ENCODE results near the gene RNF222. TPM values are rescaled to one million over a fixed set of nuclear protein-coding genes. Genes with fewer than 3 reads are reported as not detected.

The RNF222 gene
- total and polyA plus RNA-seq, 2 experiments from 2014 or later, result 0.37 TPM; not detected in 1

DNA sequence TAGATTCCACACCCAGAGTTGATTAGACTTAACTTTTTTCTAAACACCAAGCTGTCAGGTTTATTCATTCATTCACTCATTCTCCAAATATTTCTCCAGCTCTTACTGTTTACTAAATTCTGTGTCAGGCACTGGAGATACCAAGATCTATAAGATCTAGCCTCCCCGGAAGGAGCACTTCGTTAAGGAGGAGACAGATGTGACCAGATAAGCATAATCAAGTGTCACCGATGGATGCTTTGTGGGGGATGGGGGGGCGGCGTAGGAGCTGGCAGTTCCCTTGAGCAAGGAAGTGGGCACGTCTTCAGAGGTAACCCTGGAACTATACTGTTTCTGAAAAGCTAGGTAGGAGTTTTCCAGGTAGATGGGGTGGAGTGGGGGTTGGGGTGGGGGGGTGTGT lies 10.8 kb downstream of the RNF222 start:
- no peak for DNase-seq (ENCODE audit: low read depth in 1 of 2, low spot score in 1 of 2)
- H3K9me3 ChIP-seq (ENCODE audit: low read depth), result no peaks in the 10 kb centered on the region

DNA sequence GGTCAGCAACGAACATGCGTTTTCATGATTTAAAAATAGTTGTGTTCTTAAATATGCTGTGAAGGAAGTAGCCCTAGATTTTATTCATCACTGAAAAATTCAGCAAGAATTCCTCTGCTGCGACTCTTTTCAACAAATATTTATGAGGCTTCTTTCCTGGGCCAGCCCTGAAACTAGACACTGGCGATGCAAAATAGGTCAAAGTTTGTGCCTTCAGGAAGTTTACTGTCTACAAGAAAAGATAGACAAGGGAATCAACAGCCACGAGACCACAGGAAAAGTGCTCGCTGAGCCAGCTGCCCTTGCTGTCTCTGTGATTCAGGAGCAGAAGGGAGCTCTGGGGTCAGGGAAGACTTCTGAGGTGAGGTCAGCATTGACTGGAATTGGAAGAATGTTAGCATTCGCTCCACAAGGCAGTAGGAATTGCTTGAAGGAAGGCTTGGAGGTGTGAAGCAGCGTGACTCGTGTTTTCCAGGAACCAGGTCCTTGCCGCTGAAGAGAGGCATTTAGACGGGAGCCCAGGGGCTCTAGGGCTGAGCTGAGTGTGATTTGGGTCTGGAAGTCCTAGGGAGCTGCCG lies 12.7 kb downstream of the RNF222 start:
- peaks cover 18% of the 10 kb centered on the region for H3K36me3 ChIP-seq
- H3K27ac ChIP-seq, result peak overlapping the region; percentile 7
- no peak overlapping the region for H3K4me3 ChIP-seq
- DNase-seq (ENCODE audit: low read depth in 1 of 2, low spot score in 1 of 2), result peak; percentile 20 to 86
- TF ChIP-seq, protein P1, sequence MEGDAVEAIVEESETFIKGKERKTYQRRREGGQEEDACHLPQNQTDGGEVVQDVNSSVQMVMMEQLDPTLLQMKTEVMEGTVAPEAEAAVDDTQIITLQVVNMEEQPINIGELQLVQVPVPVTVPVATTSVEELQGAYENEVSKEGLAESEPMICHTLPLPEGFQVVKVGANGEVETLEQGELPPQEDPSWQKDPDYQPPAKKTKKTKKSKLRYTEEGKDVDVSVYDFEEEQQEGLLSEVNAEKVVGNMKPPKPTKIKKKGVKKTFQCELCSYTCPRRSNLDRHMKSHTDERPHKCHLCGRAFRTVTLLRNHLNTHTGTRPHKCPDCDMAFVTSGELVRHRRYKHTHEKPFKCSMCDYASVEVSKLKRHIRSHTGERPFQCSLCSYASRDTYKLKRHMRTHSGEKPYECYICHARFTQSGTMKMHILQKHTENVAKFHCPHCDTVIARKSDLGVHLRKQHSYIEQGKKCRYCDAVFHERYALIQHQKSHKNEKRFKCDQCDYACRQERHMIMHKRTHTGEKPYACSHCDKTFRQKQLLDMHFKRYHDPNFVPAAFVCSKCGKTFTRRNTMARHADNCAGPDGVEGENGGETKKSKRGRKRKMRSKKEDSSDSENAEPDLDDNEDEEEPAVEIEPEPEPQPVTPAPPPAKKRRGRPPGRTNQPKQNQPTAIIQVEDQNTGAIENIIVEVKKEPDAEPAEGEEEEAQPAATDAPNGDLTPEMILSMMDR (IDR thresholded peaks at IDR 0.05; ENCODE audit: low read depth, low read length), result no peak
- peaks cover 3% of the 10 kb centered on the region for H3K4me1 ChIP-seq (ENCODE audit: low read depth)
- H3K9me3 ChIP-seq (ENCODE audit: low read depth), result no peaks in the 10 kb centered on the region
- H3K27me3 ChIP-seq, result no peaks in the 10 kb centered on the region

More for the DNA sequence above, 10.8 kb downstream of the RNF222 start:
- no peaks in the 10 kb centered on the region for H3K36me3 ChIP-seq
- H3K4me3 ChIP-seq, result no peak overlapping the region
- H3K27ac ChIP-seq, result no peak overlapping the region
- TF ChIP-seq, protein P1 (IDR thresholded peaks at IDR 0.05; ENCODE audit: low read depth, low read length), result no peak
- H3K27me3 ChIP-seq, result no peaks in the 10 kb centered on the region
- H3K4me1 ChIP-seq (ENCODE audit: low read depth), result peaks cover 1% of the 10 kb centered on the region

- TF ChIP-seq, protein P1 (IDR thresholded peaks at IDR 0.05; ENCODE audit: low read depth, low read length), result peak; percentile 84
These were observed 14.3 kb downstream of the RNF222 start, which contains the start of gene RPL26 for GRCh38 chr17:8383143-8383822. Gene RPL26, minus strand, starts transcription at chr17:8383193. Its CDS starts 883 bp downstream, at chr17:8382310.

DNA sequence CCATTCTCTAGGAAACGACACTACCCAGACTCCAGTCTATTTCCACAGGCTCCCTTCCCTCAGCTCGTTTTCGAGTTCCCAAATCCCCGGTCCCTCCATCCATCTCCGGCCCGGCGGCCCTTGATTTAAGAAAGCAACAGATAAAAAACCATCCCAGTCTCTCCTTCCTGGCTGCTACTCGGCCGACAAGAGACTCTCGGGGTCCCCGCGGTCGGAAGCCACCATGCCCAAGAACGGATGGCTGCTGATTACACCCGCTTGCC lies 14.8 kb downstream of the RNF222 start:
- Histone ChIP-seq H3K27ac (peak overlapping the region; percentile 40), H3K4me3 (peak overlapping the region; percentile 83), H3K27me3 (no peaks in the 10 kb centered on the region), H3K4me1 (ENCODE audit: low read depth) (peaks cover 3% of the 10 kb centered on the region), H3K9me3 (ENCODE audit: low read depth) (no peaks in the 10 kb centered on the region), H3K36me3 (peaks cover 38% of the 10 kb centered on the region)
- no peak for DNase-seq (ENCODE audit: low read depth in 1 of 2, low spot score in 1 of 2)
- TF ChIP-seq, protein P1 (IDR thresholded peaks at IDR 0.05; ENCODE audit: low read depth, low read length), result no peak

More at GRCh38 chr17:8383143-8383822, 14.3 kb downstream of the RNF222 start, which contains the start of gene RPL26:
- Histone ChIP-seq H3K4me3 (peak within 1 kb of the TSS; percentile 83), H3K27ac (peak within 1 kb of the TSS; percentile 75), H3K27me3 (no peaks in the 10 kb centered on the region), H3K36me3 (peaks cover 33% of the 10 kb centered on the region), H3K9me3 (ENCODE audit: low read depth) (no peaks in the 10 kb centered on the region), H3K4me1 (ENCODE audit: low read depth) (peaks cover 3% of the 10 kb centered on the region)
- peak; percentile 99 for DNase-seq (ENCODE audit: low read depth in 1 of 2, low spot score in 1 of 2)

GRCh38 chr17:8382052-8382879 lies 15.4 kb downstream of the RNF222 start:
- H3K36me3 ChIP-seq, result peaks cover 43% of the 10 kb centered on the region
- H3K9me3 ChIP-seq (ENCODE audit: low read depth), result no peaks in the 10 kb centered on the region
- DNase-seq (ENCODE audit: low read depth in 1 of 2, low spot score in 1 of 2), result peak in 1 of 2 donors; percentile 21

More at GRCh38 chr17:8382052-8382879, 15.4 kb downstream of the RNF222 start:
- TF ChIP-seq, protein P1 (IDR thresholded peaks at IDR 0.05; ENCODE audit: low read depth, low read length), result no peak
- Histone ChIP-seq H3K27ac (peak overlapping the region; percentile 40), H3K4me1 (ENCODE audit: low read depth) (peaks cover 4% of the 10 kb centered on the region), H3K4me3 (peak overlapping the region; percentile 83), H3K27me3 (no peaks in the 10 kb centered on the region)

Measured in cardiac muscle cell (in vitro differentiated cells and primary cell).